ENCODE data around the gene SP140L. TPM values are rescaled to one million over a fixed set of nuclear protein-coding genes. Genes with fewer than 3 reads are reported as not detected.

SP140L gene
- total RNA-seq, 1 donor from 2014 or later, result 27.2 TPM

- intact Hi-C loops (cut with DNase I), result no loop called here
- no peaks in the 10 kb centered on the region for H3K27me3 ChIP-seq
- DNase-seq (no peak), ATAC-seq (no peak)
- no peak for TF ChIP-seq CTCF (IDR thresholded peaks at IDR 0.05)
- H3K9me3 ChIP-seq, result no peaks in the 10 kb centered on the region
- H3K4me1 ChIP-seq, result no peaks in the 10 kb centered on the region
- H3K4me3 ChIP-seq, result no peak overlapping the region
- no peak overlapping the region for H3K27ac ChIP-seq
- peaks cover 83% of the 10 kb centered on the region for H3K36me3 ChIP-seq
Observed at GRCh38 chr2:230449901-230450467, 123.0 kb downstream of the SP140L start.

GRCh38 chr2:230453006-230453405 is 126.0 kb downstream of the SP140L start:
- H3K36me3 ChIP-seq, result peaks cover 71% of the 10 kb centered on the region

More at GRCh38 chr2:230453006-230453405, 126.0 kb downstream of the SP140L start:
- H3K4me3 ChIP-seq, result no peak overlapping the region
- ATAC-seq (peak; percentile 55), DNase-seq (no peak)
- TF ChIP-seq CTCF (IDR thresholded peaks at IDR 0.05), result no peak
- H3K9me3 ChIP-seq, result no peaks in the 10 kb centered on the region
- no peaks in the 10 kb centered on the region for H3K27me3 ChIP-seq
- intact Hi-C loops (cut with DNase I), result no loop called here
- no peak overlapping the region for H3K27ac ChIP-seq
- no peaks in the 10 kb centered on the region for H3K4me1 ChIP-seq

Other genes with a start within 250 kb of the SP140L start
- 46.9 TPM for gene SP110, start 107.2 kb upstream of the SP140L start, total RNA-seq
- 12.7 TPM for gene SP140, start 101.5 kb upstream of the SP140L start, total RNA-seq
- gene SP100, start 89.0 kb downstream of the SP140L start, total RNA-seq, result 156 TPM